Activated CD8-positive, alpha-beta T cell treated with anti-CD3 and anti-CD28 coated beads, Interleukin-2, amount 10 ng/mL, durations not matched to agents 7 days and 5 days (primary cell): ENCODE results near the gene ZNF362. TPM values are rescaled to one million over a fixed set of nuclear protein-coding genes. Genes with fewer than 3 reads are reported as not detected.

ENCODE experiments used
- ATAC-seq: fragments of 150-1000 bp; cut with Tn5 transposase; one replicate; pipeline ENCODE4 v1.10.0; 2021; ENCODE audit warnings: moderate library complexity
- CTCF ChIA-PET: fragments of 350-600 bp; sonication (Branson Sonifier 250); formaldehyde crosslinking; loops from one replicate; lab custom pipeline; 2021; ENCODE audit warnings: antibody characterized with exemption; lab: Charles Lee
- POLR2A ChIA-PET: fragments of 350-600 bp; sonication (Branson Sonifier 250); formaldehyde crosslinking; loops from one replicate; lab custom pipeline; 2021; ENCODE audit warnings: antibody characterized with exemption; lab: Charles Lee
- DNase-seq: peaks from one replicate; pipeline ENCODE4 v3.0.0-alpha.2; 2020
- H3K27ac Mint-ChIP-seq: one replicate; pipeline ENCODE4 v1.8.0; 2021; ENCODE audit warnings: mild to moderate bottlenecking, mixed read lengths
- H3K27me3 Mint-ChIP-seq: one replicate; pipeline ENCODE4 v1.8.0; 2021; ENCODE audit warnings: low read depth, mixed read lengths
- H3K36me3 Mint-ChIP-seq: one replicate; pipeline ENCODE4 v1.8.0; 2021; ENCODE audit warnings: low read depth, mixed read lengths
- H3K4me1 Mint-ChIP-seq: one replicate; pipeline ENCODE4 v1.8.0; 2021; ENCODE audit warnings: low read depth, mixed read lengths
- H3K4me3 Mint-ChIP-seq: one replicate; pipeline ENCODE4 v1.8.0; 2021; ENCODE audit warnings: mild to moderate bottlenecking, mixed read lengths
- H3K9me3 Mint-ChIP-seq: one replicate; pipeline ENCODE4 v1.8.0; 2022; ENCODE audit warnings: mixed read lengths; ENCODE audit not compliant: insufficient read depth
- total RNA-seq, 2 experiments: library from RNA; stranded (reverse); gene quantifications; one replicate each; pipeline ENCODE4 v1.2.3, GENCODE V29; 2021

ZNF362 gene
- total RNA-seq, 2 experiments from 2014 or later = 17.3 to 19.7 TPM

GRCh38 chr1:33314416-33314815, 58.1 kb downstream of the ZNF362 start:
- ChIA-PET CTCF (interaction anchor here (4.8 kb wide), 1 partner anchor 18 kb away, joined by 24 read pairs; no protein-coding TSS in a partner anchor), POLR2A (no interaction called here)
- H3K27me3 Mint-ChIP-seq = peaks cover 23% of the 10 kb centered on the region
- DNase-seq (no peak), ATAC-seq (no peak)
- H3K4me3 Mint-ChIP-seq = no peak overlapping the region
- no peaks in the 10 kb centered on the region for H3K9me3 Mint-ChIP-seq
- no peak overlapping the region for H3K27ac Mint-ChIP-seq
- H3K4me1 Mint-ChIP-seq = no peaks in the 10 kb centered on the region
- no peaks in the 10 kb centered on the region for H3K36me3 Mint-ChIP-seq

GRCh38 chr1:33316601-33317000, 60.3 kb downstream of the ZNF362 start:
- CTCF ChIA-PET = interaction anchor here (1.5 kb wide), 1 partner anchor 18 kb away, joined by 4 read pairs; no protein-coding TSS in a partner anchor
- no peaks in the 10 kb centered on the region for H3K4me1 Mint-ChIP-seq
- no peaks in the 10 kb centered on the region for H3K9me3 Mint-ChIP-seq
- H3K27me3 Mint-ChIP-seq = peaks cover 23% of the 10 kb centered on the region
- no peak overlapping the region for H3K27ac Mint-ChIP-seq
- H3K36me3 Mint-ChIP-seq = no peaks in the 10 kb centered on the region
- ATAC-seq = no peak
- no peak for DNase-seq
- POLR2A ChIA-PET = no interaction called here
- H3K4me3 Mint-ChIP-seq = no peak overlapping the region

- no peak for ATAC-seq
- POLR2A ChIA-PET = no interaction called here
- no peaks in the 10 kb centered on the region for H3K4me1 Mint-ChIP-seq
- CTCF ChIA-PET = interaction anchor here (1.5 kb wide), 1 partner anchor 18 kb away, joined by 4 read pairs; no protein-coding TSS in a partner anchor
- no peak overlapping the region for H3K4me3 Mint-ChIP-seq
- peaks cover 21% of the 10 kb centered on the region for H3K27me3 Mint-ChIP-seq
- DNase-seq = no peak
- H3K27ac Mint-ChIP-seq = no peak overlapping the region
- no peaks in the 10 kb centered on the region for H3K9me3 Mint-ChIP-seq
- H3K36me3 Mint-ChIP-seq = peaks cover 2% of the 10 kb centered on the region
Measured at GRCh38 chr1:33317354-33317753, 61.1 kb downstream of the ZNF362 start.

- H3K36me3 Mint-ChIP-seq = peaks cover 2% of the 10 kb centered on the region
- H3K4me1 Mint-ChIP-seq = no peaks in the 10 kb centered on the region
- H3K4me3 Mint-ChIP-seq = no peak overlapping the region
- H3K27me3 Mint-ChIP-seq = peaks cover 21% of the 10 kb centered on the region
- no peak for ATAC-seq
- no peak for DNase-seq
- CTCF ChIA-PET = no interaction called here
- H3K27ac Mint-ChIP-seq = no peak overlapping the region
- H3K9me3 Mint-ChIP-seq = no peaks in the 10 kb centered on the region
- POLR2A ChIA-PET = no interaction called here
Measured at GRCh38 chr1:33317946-33318345, 61.7 kb downstream of the ZNF362 start.

- Mint-ChIP-seq H3K4me1 (no peaks in the 10 kb centered on the region), H3K36me3 (peaks cover 6% of the 10 kb centered on the region)
- ATAC-seq = no peak
Measured at GRCh38 chr1:33319186-33319948, 63.1 kb downstream of the ZNF362 start.

GRCh38 chr1:33319949-33320618, 63.8 kb downstream of the ZNF362 start:
- Mint-ChIP-seq H3K27ac (no peak overlapping the region), H3K9me3 (no peaks in the 10 kb centered on the region), H3K4me3 (no peak overlapping the region), H3K4me1 (no peaks in the 10 kb centered on the region), H3K36me3 (peaks cover 11% of the 10 kb centered on the region), H3K27me3 (peaks cover 21% of the 10 kb centered on the region)
- no peak for ATAC-seq
- DNase-seq = no peak
- ChIA-PET CTCF (interaction anchor here (0.6 to 1.6 kb wide), 3 partner anchors 22 to 470 kb away, joined by 3 to 9 read pairs (median 4); no protein-coding TSS in a partner anchor), POLR2A (interaction anchor here (1.2 kb wide), 1 partner anchor 7 kb away, joined by 3 read pairs; no protein-coding TSS in a partner anchor)

More at GRCh38 chr1:33319186-33319948, 63.1 kb downstream of the ZNF362 start:
- H3K27ac Mint-ChIP-seq = no peak overlapping the region
- no peak for DNase-seq
- peaks cover 21% of the 10 kb centered on the region for H3K27me3 Mint-ChIP-seq
- H3K9me3 Mint-ChIP-seq = no peaks in the 10 kb centered on the region
- no peak overlapping the region for H3K4me3 Mint-ChIP-seq
- ChIA-PET CTCF (interaction anchor here (0.6 to 0.9 kb wide), 2 partner anchors 21 to 469 kb away, joined by 3 to 4 read pairs; no protein-coding TSS in a partner anchor), POLR2A (no interaction called here)

GRCh38 chr1:33320619-33321165, 64.4 kb downstream of the ZNF362 start, which contains the start of gene A3GALT2:
TSS of gene A3GALT2 (minus strand) at chr1:33321098. CDS start at chr1:33321098, 0 bp downstream.
- Mint-ChIP-seq H3K27ac (no peak within 1 kb of the TSS), H3K9me3 (no peaks in the 10 kb centered on the region), H3K36me3 (peaks cover 15% of the 10 kb centered on the region), H3K4me1 (no peaks in the 10 kb centered on the region), H3K4me3 (no peak within 1 kb of the TSS), H3K27me3 (peaks cover 18% of the 10 kb centered on the region)
- ATAC-seq (no peak), DNase-seq (no peak)
- POLR2A ChIA-PET = interaction anchor here (0.6 to 1.2 kb wide), 3 partner anchors 8 to 28 kb away, joined by 3 to 4 read pairs (median 3); no protein-coding TSS in a partner anchor
- CTCF ChIA-PET = interaction anchor here (1.6 kb wide), 1 partner anchor 25 kb away, joined by 9 read pairs; no protein-coding TSS in a partner anchor

- Mint-ChIP-seq H3K27me3 (peaks cover 14% of the 10 kb centered on the region), H3K4me1 (no peaks in the 10 kb centered on the region), H3K27ac (no peak overlapping the region), H3K4me3 (no peak overlapping the region), H3K9me3 (no peaks in the 10 kb centered on the region), H3K36me3 (peaks cover 20% of the 10 kb centered on the region)
- DNase-seq (no peak), ATAC-seq (no peak)
- CTCF ChIA-PET = interaction anchor here (1.6 kb wide), 1 partner anchor 25 kb away, joined by 9 read pairs; no protein-coding TSS in a partner anchor
- POLR2A ChIA-PET = interaction anchor here (0.6 to 1.2 kb wide), 3 partner anchors 9 to 27 kb away, joined by 3 to 4 read pairs (median 3); no protein-coding TSS in a partner anchor
Measured at GRCh38 chr1:33321178-33321577, 64.9 kb downstream of the ZNF362 start.

GRCh38 chr1:33322109-33322508, 65.8 kb downstream of the ZNF362 start:
- Mint-ChIP-seq H3K27ac (no peak overlapping the region), H3K9me3 (no peaks in the 10 kb centered on the region), H3K4me1 (no peaks in the 10 kb centered on the region), H3K27me3 (peaks cover 7% of the 10 kb centered on the region), H3K36me3 (peaks cover 23% of the 10 kb centered on the region), H3K4me3 (no peak overlapping the region)
- no peak for ATAC-seq
- ChIA-PET POLR2A (no interaction called here), CTCF (no interaction called here)
- no peak for DNase-seq

GRCh38 chr1:33322870-33323585, 66.7 kb downstream of the ZNF362 start:
- CTCF ChIA-PET = interaction anchor here (2.3 kb wide), 1 partner anchor 27 kb away, joined by 6 read pairs; no protein-coding TSS in a partner anchor
- POLR2A ChIA-PET = no interaction called here
- H3K27ac Mint-ChIP-seq = no peak overlapping the region
- ATAC-seq = no peak
- no peak overlapping the region for H3K4me3 Mint-ChIP-seq
- peaks cover 30% of the 10 kb centered on the region for H3K36me3 Mint-ChIP-seq
- peaks cover 4% of the 10 kb centered on the region for H3K4me1 Mint-ChIP-seq
- no peak for DNase-seq
- H3K27me3 Mint-ChIP-seq = peaks cover 6% of the 10 kb centered on the region
- no peaks in the 10 kb centered on the region for H3K9me3 Mint-ChIP-seq
